GM21529 (cell line): ENCODE measurements around the gene IL1RN.
A peak's percentile ranks its signal among the peaks of the same experiment; 100 is the strongest.
"Not testable (repeated sequence)": the region's sequence is repeated elsewhere in the genome, so short reads cannot be mapped to it uniquely, and the experiment has no call there.

Source experiments
- ATAC-seq: cut with Tn5 transposase; IDR thresholded peaks from one replicate; pipeline ENCODE4 v1.9.1; 2021; ENCODE audit not compliant: unreplicated experiment

Gene IL1RN, protein sequence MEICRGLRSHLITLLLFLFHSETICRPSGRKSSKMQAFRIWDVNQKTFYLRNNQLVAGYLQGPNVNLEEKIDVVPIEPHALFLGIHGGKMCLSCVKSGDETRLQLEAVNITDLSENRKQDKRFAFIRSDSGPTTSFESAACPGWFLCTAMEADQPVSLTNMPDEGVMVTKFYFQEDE

DNA sequence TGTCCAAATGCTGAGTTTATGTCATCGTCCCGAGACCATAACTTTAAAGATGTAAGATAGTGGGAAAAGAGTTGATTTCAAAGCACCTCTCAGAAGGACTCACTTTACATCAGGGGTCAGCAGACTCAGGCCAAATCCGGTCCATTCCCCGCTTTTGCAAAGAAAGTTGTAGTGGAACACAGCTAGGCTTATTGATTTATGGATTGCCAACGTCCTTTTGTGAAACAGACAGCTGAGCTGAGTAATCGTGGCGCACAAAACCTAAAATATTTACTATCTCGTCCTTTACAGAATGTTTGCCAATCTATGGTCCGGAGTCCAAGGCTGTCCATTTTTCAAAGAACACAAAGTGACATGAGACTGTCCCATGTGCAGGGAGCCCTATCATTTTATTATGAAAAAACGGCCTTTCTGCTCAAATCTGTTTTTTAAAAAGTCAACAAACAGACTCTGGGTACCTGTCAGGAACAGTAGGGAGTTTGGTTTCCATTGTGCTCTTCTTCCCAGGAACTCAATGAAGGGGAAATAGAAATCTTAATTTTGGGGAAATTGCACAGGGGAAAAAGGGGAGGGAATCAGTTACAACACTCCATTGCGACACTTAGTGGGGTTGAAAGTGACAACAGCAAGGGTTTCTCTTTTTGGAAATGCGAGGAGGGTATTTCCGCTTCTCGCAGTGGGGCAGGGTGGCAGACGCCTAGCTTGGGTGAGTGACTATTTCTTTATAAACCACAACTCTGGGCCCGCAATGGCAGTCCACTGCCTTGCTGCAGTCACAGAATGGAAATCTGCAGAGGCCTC is at the start of gene IL1RN:
TSS of gene IL1RN (plus strand) at position 754 of the 801 bp plus-strand sequence. CDS start at position 781, 27 bp downstream.
- ATAC-seq: no peak

DNA sequence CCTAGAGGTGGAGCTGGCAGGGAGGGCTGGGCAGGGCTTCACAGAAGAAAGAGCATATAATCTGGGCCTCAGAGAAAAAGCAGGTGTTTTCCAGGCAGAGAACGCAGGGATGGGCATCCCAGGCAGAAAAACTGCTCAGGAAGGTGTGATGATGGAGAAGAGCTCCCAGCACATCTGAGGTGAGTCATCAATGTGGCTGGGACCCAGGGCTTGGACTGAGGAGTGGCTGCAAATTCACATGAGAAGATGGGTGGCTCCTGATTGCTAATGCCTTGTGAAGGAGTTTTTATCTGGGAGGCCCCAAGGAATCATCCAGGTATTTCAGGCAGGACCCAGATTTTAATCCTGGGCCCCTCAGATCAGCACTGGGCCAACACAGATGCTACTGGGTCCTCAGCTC is 49.5 kb upstream of the IL1RN start:
- ATAC-seq: no peak

DNA sequence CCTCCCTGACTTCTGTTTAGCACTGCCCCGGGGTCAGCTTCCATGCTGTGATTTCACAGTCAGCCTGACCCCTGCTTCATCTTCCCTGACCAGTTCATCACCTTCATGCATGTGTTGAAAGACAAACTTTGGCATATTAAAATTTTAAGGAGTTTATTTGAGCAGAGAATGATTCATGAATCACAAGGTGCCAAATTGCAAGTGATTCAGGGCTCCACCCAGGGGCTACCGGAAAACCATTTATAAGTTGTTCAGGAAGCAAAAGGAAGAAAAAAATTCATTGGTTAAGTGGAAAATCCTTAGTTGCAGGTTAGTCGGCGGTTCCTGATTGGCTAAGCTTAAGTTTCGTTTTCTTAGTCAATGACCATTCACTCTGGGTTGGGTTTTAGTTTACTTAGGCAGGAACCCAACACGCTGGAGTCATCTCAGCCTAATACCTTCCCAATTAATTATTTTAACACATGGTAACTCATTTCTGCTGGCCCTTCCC is 49.0 kb upstream of the IL1RN start:
- no peak for ATAC-seq

DNA sequence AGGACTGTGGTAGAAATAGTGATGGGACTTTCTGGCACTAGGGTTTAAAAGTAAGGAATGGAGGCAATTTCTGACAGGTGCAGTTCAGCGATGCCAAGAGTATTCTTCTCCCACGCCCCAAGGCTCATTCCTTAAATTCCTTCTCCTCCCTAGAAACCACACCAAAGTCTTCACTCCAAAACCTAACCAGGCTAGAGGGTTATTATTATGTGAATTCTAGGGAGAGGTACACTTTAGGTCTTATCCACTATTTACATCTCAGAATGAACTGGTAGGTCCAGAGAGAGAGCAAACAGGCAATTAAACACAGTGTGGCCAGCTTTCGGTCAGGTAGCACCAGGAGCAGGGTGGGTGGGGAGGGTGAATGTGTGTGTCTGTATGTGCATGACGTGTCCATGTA is 48.3 kb upstream of the IL1RN start:
- ATAC-seq: no peak

DNA sequence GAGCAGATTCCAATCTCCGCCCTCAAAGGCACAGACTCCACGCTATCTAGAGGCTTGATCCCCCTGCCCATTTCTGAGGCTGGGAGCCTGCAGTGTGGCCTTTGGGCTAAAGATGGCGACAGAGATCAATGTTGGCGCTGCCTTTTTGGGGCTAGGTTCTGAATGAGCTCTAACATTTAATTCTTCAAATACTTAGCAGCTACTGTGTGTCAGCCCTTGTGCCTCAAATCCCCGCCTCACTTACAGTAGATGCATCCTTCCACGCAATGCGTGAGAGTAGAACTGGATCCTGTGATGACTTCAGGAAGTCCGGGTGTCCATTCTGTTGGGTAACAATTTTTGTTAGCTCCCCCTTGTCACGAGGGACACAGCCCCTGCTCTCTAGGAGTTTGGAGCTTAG is 47.3 kb upstream of the IL1RN start:
- no peak for ATAC-seq

DNA sequence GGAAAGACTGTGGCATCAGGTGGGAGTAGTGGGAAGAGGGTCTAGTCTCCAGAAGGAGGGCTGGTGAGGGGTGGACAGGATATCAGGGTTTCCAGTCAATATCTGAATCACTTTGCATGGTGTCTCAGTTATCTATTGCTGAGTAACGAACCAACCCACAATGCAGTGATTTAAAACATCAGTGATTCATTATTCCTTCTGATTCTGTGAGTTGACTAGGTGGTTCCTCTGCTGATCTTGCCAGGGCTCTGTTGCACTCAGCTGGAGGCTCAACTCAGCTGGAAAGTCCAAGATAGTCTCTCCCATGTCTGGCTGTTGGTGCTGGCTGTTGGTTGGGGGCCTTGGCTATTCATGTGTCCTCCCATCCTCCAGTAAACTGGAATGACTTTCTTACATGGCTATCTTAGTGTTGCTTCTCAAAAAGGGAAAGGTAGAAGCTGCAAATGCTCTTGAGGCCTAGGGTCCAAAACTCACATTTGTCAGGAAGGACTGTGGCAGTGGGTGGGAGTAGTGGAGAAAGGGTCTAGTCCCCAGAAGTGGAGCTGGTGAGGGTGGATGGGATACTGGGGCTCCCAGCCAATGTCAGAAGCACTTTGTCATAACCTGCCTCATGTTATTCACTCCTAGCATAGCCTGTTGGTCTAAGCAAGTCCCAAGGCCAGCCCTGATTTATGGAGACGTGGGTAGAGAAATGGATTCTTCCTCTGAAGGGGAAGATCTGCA is 45.7 kb upstream of the IL1RN start:
- no peak for ATAC-seq

DNA sequence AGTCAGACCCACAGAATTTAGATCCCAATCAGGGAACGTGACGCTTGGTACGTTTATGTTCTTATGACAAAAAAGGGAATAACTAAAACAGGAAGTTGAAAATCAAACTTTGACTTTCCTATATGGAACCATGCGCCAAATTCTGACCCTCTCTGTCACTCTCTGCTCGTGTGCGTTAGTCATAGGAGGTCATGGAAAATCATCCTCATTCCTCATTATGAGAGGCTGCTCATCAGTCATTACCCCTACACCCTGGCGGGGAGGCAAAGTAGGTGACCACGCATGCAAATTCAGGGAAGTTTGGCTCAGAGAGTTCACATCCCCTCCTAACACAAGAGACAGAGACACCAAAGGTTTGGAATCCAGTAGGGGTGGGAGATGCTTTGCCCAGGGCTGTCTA is 44.1 kb upstream of the IL1RN start:
- ATAC-seq: no peak

DNA sequence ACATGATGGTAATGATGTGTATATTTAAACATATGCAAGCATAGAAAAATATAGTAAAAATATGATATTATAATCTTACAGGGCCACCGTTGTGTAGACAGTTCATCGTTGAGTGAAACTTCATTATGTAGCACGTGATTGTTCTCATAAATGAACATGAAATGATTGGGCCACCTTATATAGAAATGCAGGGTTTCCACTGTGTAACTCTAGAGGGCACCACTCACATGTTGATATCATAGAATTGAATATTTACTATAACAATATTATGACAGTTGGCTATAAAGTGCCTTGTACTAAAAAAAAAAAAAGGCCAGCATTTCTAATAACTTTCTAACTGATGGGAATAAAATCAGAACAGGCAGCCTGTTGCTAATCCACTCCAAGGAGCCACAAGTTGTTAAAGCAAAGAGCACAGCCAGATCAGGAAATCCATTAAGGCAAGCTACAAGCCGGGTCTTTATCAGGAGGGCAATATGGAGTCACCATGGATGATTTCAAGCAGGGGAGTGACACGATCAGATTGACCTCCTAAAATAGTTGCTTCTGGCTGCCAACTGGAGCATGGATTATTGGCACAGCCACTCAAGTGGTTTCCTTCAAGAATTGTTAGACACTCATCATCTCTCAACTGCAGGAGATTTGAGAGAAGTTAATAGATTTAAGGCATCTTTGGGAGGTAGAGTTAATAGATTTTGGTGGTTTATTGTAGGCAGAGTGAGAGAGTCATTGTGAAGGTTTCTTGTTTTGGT is 43.0 kb upstream of the IL1RN start:
- ATAC-seq: no peak

DNA sequence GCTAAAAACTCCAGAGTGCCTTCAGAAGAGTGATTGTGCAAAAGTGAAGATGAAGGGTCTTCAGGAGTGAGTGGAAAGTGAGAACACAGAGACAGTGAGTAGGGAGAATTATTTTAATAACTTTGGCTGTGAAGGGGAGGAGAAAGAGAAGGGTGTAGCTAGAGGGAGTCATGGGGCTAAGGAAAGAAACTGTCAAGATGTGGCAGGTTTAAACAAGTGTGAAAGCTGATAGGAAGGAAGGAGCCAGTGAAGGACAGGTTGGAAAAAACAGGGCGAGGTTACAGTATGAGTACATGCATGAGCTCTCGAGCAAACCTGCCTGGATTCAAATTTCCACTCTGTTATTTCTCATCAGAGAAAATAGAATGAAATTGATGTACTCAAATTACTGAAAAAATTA is 41.9 kb upstream of the IL1RN start:
- no peak for ATAC-seq

DNA sequence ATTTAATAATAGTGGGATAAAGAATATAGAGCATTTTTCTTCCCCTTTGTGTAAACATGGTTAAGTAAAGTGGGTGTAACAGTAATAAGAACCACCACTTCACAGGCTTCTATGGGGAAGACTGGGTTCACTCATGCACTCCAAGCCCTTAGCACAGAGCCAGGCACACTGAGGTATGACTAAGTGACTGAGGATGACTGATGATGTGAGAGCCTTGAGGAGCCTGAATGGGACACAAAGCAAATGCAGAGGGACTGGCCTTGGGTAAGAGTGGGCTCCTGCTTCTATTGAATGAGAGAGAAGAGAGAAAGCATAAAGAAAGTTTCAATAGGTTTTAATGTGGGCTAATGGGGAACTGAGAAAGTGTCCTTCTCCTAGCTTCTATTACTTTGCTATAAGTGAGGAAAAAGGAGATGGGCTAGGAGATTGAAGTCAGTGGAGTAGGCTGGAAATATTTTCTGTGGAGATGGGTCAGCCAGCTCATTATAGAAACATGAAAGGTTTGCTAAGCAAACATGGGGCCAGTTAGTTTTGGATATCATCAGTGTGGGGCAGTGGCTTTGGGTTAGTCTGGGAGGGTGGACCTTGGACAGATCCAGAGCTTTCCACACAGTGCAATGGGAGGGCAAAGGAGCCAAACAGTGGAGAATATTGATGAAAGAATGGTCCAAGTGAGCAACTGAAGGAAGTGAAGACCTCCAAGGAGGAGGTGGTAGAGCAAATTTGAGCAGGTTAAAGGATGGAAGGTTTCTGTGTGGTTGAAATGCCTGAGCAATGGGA is 39.0 kb upstream of the IL1RN start:
- no peak for ATAC-seq

DNA sequence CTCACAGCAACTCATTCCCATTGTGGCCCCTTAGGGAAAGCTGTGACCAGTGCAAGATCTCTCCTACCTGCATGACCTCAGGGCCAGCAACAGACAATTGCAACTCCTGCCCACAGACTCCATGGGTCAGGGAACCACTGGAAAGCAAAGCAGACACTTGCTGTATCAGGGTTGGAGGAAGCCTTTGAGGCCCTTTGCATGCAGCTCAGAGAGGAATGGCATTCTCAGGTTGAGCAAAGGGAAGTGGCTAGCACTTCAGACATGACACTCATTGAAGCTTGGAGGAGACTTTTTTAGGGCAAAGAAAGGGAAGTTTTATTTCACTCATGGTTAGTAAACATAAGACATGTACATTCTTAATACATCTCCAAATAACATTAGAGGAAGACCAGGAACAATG is 37.5 kb upstream of the IL1RN start:
- no peak for ATAC-seq

DNA sequence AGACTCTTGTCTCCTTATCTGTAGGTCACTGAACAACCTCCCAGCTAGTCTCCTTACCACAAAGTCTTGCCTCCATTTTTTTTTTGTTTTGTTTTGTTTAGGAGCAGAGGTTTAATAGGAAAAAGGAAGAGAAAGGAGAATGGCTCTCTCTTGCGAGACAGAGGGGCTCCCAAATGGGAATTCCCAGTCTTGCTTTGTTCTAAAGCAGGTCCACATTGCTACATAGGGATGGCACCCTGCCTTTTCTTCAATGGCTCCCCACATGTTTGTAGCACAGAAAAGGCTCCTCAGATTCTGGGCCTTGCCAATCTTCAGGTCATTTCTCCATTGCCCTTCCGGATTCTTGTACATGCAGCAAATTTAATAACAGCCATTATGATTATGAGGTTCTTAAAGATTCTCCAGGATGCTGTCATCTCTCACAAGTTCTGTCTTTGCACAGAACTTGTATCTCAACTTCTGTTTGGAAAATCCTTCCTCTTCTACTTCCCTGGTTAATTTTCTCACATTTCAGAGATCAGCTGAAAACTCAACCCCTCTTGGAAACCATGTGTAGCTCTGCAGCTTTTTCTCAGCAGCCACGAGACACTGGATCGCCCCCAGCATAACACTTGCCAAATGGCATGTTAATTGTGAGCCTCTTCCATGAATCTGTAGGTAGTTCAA is 36.0 kb upstream of the IL1RN start:
- ATAC-seq: no peak

DNA sequence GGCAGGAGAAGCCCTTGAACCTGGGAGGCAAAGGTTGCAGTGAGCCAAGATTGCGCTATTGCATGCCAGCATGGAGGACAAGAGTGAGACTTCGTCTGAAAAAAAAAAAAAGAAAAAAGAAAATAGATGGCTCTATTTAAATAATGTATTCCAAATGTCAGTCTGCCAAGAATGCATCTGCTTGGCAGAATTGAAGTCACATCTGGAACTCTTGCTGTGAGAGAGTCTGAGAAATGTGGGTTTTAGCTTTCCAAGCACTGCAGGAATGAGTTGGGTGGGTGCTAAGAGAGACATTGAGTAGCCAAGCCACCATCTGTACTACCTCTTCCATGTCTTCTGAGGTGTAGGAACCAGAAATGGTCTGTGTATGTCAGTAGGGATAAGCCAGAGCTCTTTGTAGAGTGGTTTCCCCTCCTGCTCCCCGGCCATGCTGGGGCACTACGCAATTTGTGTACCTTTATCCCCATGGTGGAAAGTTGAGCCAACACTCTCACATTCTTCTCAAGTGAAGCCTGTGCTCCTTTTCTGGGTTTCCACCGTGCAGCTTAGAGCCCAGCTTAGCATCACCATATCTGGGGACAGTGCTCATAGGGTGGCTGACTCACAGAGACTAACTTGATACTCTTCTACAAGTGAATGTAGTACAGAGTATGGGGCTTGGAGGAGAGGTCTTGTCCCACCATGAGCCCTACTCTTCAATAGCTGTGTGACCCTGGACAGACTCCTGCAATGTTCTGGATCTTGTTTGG is 34.4 kb upstream of the IL1RN start:
- ATAC-seq: no peak

DNA sequence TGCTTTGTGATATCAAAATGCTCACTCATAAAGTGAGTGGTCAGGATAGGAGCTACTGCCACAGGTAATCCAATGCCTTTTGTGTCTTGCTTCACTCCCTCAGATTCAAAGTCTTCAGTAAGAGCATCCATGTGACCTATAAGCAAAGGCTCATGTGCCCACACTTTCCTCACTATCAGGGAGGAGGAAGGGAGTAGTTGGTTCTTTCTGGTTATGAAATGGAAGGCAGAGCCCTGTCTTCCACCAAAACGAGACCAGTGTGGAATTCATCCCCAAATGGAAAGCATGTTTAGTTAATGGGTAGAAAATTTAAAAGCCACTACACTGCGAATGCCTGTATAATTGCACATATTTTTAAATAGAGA is 33.8 kb upstream of the IL1RN start:
- no peak for ATAC-seq

DNA sequence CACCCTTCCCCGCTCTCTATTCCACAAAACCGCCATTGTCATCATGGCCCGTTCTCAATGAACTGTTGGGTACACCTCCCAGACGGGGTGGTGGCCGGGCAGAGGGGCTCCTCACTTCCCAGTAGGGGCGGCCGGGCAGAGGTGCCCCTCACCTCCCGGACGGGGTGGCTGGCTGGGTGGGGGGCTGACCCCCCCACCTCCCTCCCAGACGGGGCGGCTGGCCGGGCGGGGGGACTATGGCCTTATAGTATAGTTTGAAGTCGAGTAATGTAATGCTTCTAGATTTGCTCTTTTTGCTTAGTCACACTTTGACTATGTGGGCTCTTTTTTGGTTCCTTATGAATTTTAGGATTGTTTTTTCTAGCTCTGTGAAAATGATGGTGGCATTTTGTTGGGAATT is 31.1 kb upstream of the IL1RN start:
- ATAC-seq: not testable (repeated sequence)

DNA sequence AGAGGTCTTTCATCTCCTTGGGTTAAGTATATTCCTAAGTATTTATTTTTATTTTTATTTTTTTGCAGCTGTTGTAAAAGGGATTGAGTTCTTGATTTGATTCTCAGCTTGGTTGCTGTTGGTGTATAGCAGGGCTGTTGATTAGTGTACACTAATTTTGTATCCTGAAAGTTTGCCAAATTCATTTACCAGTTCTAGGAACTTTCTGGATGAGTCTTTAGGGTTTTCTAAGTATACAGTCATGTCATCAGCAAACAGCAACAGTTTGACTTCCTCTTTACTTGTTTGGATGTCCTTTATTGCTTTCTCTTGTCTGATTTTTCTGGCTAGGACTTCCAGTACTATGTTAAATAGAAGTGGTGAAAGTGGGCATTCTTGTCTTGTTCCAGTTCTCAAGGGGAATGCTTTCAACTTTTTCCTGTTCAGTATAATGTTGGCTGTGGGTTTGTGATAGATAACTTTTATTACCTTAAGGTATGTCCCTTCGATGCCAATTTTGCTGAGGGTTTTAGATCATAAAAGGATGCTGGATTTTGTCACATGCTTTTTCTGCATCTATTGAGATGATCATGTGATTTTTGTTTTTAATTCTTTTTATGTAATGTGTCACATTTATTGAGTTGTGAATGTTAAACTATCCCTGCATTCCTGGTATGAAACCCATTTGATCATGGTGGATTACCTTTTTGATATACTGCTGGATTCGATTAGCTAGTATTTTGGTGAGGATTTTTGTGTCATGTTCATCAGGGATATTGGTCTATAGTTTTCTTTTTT is 30.4 kb upstream of the IL1RN start:
- ATAC-seq: not testable (repeated sequence)

DNA sequence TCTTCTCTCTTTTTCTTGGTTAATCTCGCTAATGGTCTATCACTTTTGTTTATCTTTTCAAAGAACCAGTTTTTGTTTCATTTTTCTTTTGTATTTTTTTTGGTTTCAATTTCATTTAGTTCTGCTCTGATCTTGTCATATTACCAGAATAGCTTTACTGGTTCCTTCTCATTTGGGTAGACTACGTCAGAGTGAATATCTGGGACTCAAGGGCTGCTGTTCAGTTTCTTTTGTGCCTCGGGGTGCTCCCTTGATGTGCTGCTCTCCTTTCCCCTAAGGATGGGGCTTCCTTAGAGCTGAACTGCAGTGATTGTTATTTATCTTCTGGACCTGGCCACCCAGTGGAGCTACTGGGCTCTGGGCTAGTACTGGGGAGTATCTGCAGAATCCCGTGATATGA is 29.4 kb upstream of the IL1RN start:
- ATAC-seq: peak; percentile 62

DNA sequence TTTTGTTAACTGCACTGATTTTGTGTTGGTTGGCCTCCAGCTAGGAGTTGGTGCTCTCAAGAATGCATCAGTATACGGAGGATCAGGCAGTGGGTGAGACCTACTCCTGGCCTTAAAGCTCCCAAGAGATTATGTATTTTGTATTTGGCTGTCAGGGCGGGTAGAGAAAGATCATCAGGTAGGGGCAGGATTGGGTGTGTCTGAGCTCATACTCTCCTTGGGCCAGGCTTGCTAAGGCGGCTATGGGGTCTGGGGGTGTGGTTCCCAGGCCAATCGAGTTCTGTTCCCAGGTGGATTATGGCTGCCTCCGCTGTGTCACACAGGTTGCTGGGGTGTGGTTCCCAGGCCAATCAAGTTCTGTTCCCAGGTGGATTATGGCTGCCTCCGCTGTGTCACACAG is 28.9 kb upstream of the IL1RN start:
- no peak for ATAC-seq

DNA sequence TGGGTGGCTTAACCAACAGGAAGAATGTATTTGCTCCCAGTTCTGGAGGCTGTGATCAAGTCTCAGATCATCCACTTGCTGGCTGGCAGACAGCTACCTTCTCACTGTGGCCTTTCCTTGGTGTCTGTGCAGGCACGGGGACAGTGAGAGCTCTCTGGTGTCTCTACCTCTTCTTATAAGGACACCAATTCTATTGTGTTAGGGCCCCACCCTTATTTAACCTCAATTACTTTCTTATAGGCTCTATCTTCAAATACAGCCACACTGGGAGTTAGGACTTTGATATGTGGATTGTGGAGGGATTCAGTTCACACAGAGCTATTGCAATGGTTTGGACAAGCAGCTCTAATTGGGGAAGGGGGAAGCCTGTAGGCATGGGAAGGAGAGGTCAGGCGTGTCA is 25.3 kb upstream of the IL1RN start:
- no peak for ATAC-seq
